MM.1S (cell line): ENCODE measurements around the gene TPI1.

Source experiments
- DNase-seq: peaks from one replicate; pipeline ENCODE4 v3.0.0-alpha.2; 2015
- H2AFZ ChIP-seq: fragments of 300-600 bp; sonication (generic); 2 replicates; pipeline ENCODE4 v1.6.0; 2016; ENCODE audit warnings: antibody characterized with exemption, low read length
- H3F3A ChIP-seq: fragments of 300-600 bp; sonication (generic); 2 replicates; pipeline ENCODE4 v1.6.1; 2016; ENCODE audit warnings: mild to moderate bottlenecking, antibody characterized with exemption, low read length, moderate library complexity, mixed read lengths; ENCODE audit not compliant: insufficient read depth
- H3K27ac ChIP-seq: fragments of 300-600 bp; sonication (generic); 2 replicates; pipeline ENCODE4 v1.5.1; 2016; ENCODE audit warnings: mild to moderate bottlenecking, low read length
- H3K27me3 ChIP-seq: fragments of 300-600 bp; sonication (generic); replicated peaks from 2 replicates; pipeline ENCODE4 v1.6.0; 2016; ENCODE audit warnings: low read length; ENCODE audit not compliant: insufficient read depth
- H3K36me3 ChIP-seq: fragments of 300-600 bp; sonication (generic); replicated peaks from 2 replicates; pipeline ENCODE4 v1.6.1; 2016; ENCODE audit warnings: mild to moderate bottlenecking, low read length, mixed read lengths; ENCODE audit not compliant: insufficient read depth
- H3K4me1 ChIP-seq: fragments of 300-600 bp; sonication (generic); 2 replicates; pipeline ENCODE4 v1.6.1; 2016; ENCODE audit warnings: low read length, mixed read lengths
- H3K4me2 ChIP-seq: fragments of 300-600 bp; sonication (generic); 2 replicates; pipeline ENCODE4 v1.6.0; 2016; ENCODE audit warnings: low read depth, low read length
- H3K4me3 ChIP-seq: fragments of 300-600 bp; sonication (generic); 2 replicates; pipeline ENCODE4 v1.5.1; 2016; ENCODE audit warnings: low read length, mixed read lengths
- H3K79me2 ChIP-seq: fragments of 300-600 bp; sonication (generic); 2 replicates; pipeline ENCODE4 v1.6.1; 2016; ENCODE audit warnings: mixed run types, low read length, mixed read lengths
- H3K9ac ChIP-seq: fragments of 300-600 bp; sonication (generic); 2 replicates; pipeline ENCODE4 v1.6.1; 2016; ENCODE audit warnings: low read length, mixed read lengths
- H3K9me2 ChIP-seq: fragments of 300-600 bp; sonication (generic); replicated peaks from 2 replicates; pipeline ENCODE4 v1.6.1; 2016; ENCODE audit warnings: mild to moderate bottlenecking, low read length, mixed read lengths; ENCODE audit not compliant: insufficient read depth
- H3K9me3 ChIP-seq: fragments of 300-600 bp; sonication (generic); replicated peaks from 2 replicates; pipeline ENCODE4 v1.6.1; 2016; ENCODE audit warnings: mild to moderate bottlenecking, low read length, mixed read lengths; ENCODE audit not compliant: insufficient read depth
- H4K20me1 ChIP-seq: fragments of 300-600 bp; sonication (generic); 2 replicates; pipeline ENCODE4 v1.6.1; 2016; ENCODE audit warnings: mild to moderate bottlenecking, low read length, moderate library complexity, mixed read lengths; ENCODE audit not compliant: insufficient read depth
- EZH2 ChIP-seq: fragments of 300-600 bp; sonication (generic); optimal IDR thresholded peaks from 2 replicates; pipeline ENCODE3; 2017; ENCODE audit warnings: low read depth, mild to moderate bottlenecking, antibody characterized with exemption, low read length, mixed read lengths
- EZH2phosphoT487 ChIP-seq: fragments of 300-600 bp; sonication (generic); IDR thresholded peaks from 2 replicates; pipeline ENCODE4 v1.6.1; 2018; ENCODE audit warnings: antibody characterized with exemption, low read length
- TF ChIP-seq, protein P1 (sequence below): fragments of 300-600 bp; sonication (generic); IDR thresholded peaks from 2 replicates; pipeline ENCODE4 v1.5.1; 2016; ENCODE audit warnings: antibody characterized with exemption, low read length, mixed read lengths

TPI1 gene

DNA sequence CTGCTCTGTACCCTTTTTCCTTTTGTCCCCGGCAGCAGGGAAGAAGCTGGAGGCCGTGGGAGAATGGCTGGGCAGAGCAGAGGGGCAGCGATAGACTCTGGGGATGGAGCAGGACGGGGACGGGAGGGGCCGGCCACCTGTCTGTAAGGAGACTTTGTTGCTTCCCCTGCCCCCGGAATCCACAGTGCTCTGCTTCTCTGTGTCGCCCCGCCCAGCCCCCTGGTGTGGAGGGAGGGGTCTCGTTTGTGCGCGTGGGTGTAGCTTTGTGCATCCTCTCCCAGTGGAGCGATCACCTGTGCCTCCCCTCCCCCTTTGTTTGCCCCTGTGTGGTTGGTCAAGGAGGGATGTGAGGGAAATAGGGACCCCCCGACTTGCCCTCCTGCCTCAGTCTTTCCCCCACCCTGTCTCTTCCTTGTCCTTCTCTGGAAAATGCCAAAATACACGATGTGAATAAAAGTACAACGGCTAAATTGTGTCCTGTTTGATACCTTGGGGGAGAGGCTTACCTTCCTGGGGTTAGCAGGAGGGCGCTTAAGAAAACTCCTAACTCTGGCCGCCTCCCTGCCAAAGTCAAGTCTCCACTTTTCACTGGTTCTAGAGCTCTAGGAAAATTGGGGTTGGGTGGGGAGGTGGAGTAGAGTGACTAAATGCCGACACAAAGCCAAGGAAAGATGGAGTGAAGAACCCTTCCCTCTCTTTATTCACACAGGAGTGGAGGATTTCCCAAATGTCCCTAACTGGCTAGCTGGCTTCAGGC is 990 bp upstream of the TPI1 start:
- Histone ChIP-seq H3K9ac (no peak overlapping the region), H3K9me3 (no peaks in the 10 kb centered on the region), H3K9me2 (no peaks in the 10 kb centered on the region), H3K27me3 (no peaks in the 10 kb centered on the region), H3K4me1 (peaks cover 28% of the 10 kb centered on the region), H3K4me2 (peak overlapping the region; percentile 90), H4K20me1 (peaks cover 19% of the 10 kb centered on the region), H3K36me3 (peaks cover 4% of the 10 kb centered on the region), H3F3A (peaks cover 31% of the 10 kb centered on the region), H3K4me3 (no peak overlapping the region), H2AFZ (no peak overlapping the region), H3K79me2 (peaks cover 37% of the 10 kb centered on the region), H3K27ac (no peak overlapping the region)
- TF ChIP-seq EZH2 (no peak), EZH2phosphoT487 (no peak)
- TF ChIP-seq, protein P1, sequence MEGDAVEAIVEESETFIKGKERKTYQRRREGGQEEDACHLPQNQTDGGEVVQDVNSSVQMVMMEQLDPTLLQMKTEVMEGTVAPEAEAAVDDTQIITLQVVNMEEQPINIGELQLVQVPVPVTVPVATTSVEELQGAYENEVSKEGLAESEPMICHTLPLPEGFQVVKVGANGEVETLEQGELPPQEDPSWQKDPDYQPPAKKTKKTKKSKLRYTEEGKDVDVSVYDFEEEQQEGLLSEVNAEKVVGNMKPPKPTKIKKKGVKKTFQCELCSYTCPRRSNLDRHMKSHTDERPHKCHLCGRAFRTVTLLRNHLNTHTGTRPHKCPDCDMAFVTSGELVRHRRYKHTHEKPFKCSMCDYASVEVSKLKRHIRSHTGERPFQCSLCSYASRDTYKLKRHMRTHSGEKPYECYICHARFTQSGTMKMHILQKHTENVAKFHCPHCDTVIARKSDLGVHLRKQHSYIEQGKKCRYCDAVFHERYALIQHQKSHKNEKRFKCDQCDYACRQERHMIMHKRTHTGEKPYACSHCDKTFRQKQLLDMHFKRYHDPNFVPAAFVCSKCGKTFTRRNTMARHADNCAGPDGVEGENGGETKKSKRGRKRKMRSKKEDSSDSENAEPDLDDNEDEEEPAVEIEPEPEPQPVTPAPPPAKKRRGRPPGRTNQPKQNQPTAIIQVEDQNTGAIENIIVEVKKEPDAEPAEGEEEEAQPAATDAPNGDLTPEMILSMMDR = no peak
- DNase-seq = no peak

DNA sequence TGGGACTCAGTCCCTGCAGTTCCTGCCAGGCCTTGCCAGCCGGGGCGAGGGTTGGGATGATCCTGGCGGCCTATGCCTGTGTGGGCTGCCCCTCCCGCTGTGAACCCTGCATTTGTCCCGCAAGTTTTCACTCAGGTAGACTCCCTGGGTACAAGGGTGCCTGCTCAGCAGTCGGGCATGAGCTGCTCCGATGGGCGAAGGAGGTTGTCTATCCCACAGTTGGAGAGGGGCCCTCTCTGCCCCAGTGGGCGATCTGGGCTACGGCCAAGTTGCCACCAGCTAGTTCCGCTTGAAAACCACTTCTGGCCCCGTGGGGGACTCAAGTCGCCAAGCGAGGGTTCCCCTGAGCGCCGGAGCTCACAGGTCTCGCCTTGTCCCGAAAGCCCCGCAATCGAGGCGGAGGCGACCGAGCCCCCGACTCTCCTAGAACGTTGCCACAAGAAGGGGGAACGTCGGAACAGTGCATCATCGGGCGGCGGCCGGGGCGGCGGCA is 365 bp upstream of the TPI1 start:
- Histone ChIP-seq H3K4me3 (peak overlapping the region; percentile 92), H3K9me2 (no peaks in the 10 kb centered on the region), H3K27ac (no peak overlapping the region), H3K27me3 (no peaks in the 10 kb centered on the region), H3K9me3 (no peaks in the 10 kb centered on the region), H3K79me2 (peaks cover 39% of the 10 kb centered on the region), H3F3A (peaks cover 37% of the 10 kb centered on the region), H3K9ac (peak overlapping the region; percentile 42; the same call in 1 of the 2 replicates), H3K4me1 (peaks cover 34% of the 10 kb centered on the region), H3K4me2 (peak overlapping the region; percentile 90), H4K20me1 (peaks cover 21% of the 10 kb centered on the region), H2AFZ (peak overlapping the region; percentile 72; the same call in 1 of the 2 replicates), H3K36me3 (peaks cover 4% of the 10 kb centered on the region)
- no peak for DNase-seq
- TF ChIP-seq EZH2 = no peak
- TF ChIP-seq, protein P1 = no peak
- TF ChIP-seq EZH2phosphoT487 = no peak

DNA sequence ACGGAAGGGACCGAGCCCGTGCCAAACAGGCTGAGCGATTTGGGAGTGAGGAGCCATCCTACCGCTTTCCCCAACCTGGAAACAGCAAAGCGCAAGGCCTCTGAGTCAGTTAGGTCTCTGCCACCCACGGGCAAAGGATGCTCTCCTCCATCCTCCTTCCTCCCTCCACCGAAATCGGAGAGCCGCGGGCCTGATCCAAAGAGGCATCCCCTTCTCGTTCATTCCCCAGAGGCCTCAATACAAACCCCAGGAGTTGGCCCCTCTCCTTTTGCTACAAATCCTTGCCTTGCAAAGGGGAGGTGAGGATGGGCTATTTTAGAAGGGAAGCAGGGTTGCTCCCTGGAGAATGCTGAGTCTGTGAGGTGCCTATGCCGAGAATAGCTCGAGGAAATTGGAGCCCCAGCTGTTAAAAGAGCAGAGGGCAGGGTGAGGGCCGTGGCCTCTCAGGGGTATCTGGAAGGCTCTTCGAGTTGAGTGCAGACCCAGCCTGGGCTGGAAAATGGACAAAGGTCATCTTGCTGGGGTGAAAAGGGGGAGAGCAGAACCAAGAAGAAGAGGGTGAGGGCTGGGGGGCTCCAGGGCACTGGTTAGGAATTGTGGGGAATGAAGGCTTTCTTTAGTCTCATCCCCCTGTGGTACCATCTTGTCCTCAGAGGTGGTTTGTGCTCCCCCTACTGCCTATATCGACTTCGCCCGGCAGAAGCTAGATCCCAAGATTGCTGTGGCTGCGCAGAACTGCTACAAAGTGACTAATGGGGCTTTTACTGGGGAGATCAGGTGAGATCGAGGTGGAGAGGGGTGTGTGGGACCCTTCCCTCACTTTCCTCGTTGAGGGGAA is 1.1 kb downstream of the TPI1 start:
- Histone ChIP-seq H3K36me3 (peaks cover 4% of the 10 kb centered on the region), H2AFZ (no peak overlapping the region), H3K27me3 (no peaks in the 10 kb centered on the region), H4K20me1 (peaks cover 23% of the 10 kb centered on the region), H3K79me2 (peaks cover 50% of the 10 kb centered on the region), H3K27ac (peak overlapping the region; percentile 80; the same call in 1 of the 2 replicates), H3K4me2 (peak overlapping the region; percentile 99), H3K9me3 (no peaks in the 10 kb centered on the region), H3K9ac (peak overlapping the region; percentile 99), H3K4me1 (peaks cover 36% of the 10 kb centered on the region), H3K9me2 (no peaks in the 10 kb centered on the region), H3K4me3 (peak overlapping the region; percentile 92), H3F3A (peaks cover 46% of the 10 kb centered on the region)
- no peak for DNase-seq
- no peak for TF ChIP-seq EZH2
- TF ChIP-seq, protein P1 = peak; percentile 34
